Motor neuron (in vitro differentiated cells): ENCODE results near the gene NUP93. TPM values are rescaled to one million over a fixed set of nuclear protein-coding genes. Genes with fewer than 3 reads are reported as not detected.
"Not testable (repeated sequence)": the region's sequence is repeated elsewhere in the genome, so short reads cannot be mapped to it uniquely, and the experiment has no call there.

Source experiments
- ATAC-seq, 8 experiments: fragments of 200-7000 bp; cut with Tn5 transposase; replicated peaks in 6 of 8; 2 replicates each; pipeline ENCODE4 v1.8.0; 2021; ENCODE audit warnings: mild to moderate bottlenecking in 8 of 8, moderate library complexity in 8 of 8
- H3K27ac ChIP-seq, 2 donors: fragments of 250-450 bp; sonication (Bioruptor Pico); 2 replicates each; pipeline ENCODE4 v1.9.0; 2021; ENCODE audit warnings: antibody characterized with exemption in 2 of 2, mild to moderate bottlenecking in 2 of 2, moderate library complexity in 1 of 2
- H3K4me1 ChIP-seq, 2 donors: fragments of 250-450 bp; sonication (Bioruptor Pico); replicated peaks in 1 of 2; 2 replicates each; pipeline ENCODE4 v1.6.1; 2021; ENCODE audit warnings: antibody characterized with exemption in 2 of 2, mild to moderate bottlenecking in 2 of 2, moderate library complexity in 1 of 2
- H3K4me3 ChIP-seq, 5 donors: fragments of 250-450 bp; sonication (Bioruptor Pico); 2 replicates each; pipeline ENCODE4 v1.9.0; 2021; ENCODE audit warnings: antibody characterized with exemption in 5 of 5, mild to moderate bottlenecking in 5 of 5, moderate library complexity in 4 of 5
- WGBS, 10 experiments: fragments of 450-650 bp; shearing (Covaris generic); methylation state at CpG; one replicate each; pipeline ENCODE4 v1.0.0; 2022; 5-methylcytosine and 5-hydroxymethylcytosine counted together
- in situ Hi-C, 9 experiments: fragments of 400-800 bp; cut with MboI; loops; one replicate each; pipeline ENCODE4 v1.15.0; 2021; ENCODE audit warnings: low sequenced_read_pairs in 9 of 9, low pct_unique_long_range_greater_than_20kb in 2 of 9; ENCODE audit not compliant: unreplicated experiment in 9 of 9
- total RNA-seq, 8 experiments: library from RNA; unstranded; fragments of 300-600 nt; gene quantifications; 2 replicates each; pipeline versions ENCODE4 v1.2.3 to v1.2.4, GENCODE V29; 2022

Gene NUP93
- total RNA-seq, 8 experiments from 2014 or later = 48.6 to 123 (median 95.5) TPM

- 83 to 100% (median 100%) methylated on average over 1 to 2 of the region's 2 CpGs; no CpG with 5 or more reads in 5 of the 10 experiments for WGBS, 10 experiments
- in situ Hi-C loops = loop anchor here in 1 of 9 experiments (10.0 kb wide), 1 partner anchor 58 kb away; no protein-coding TSS in a partner anchor
- not testable (repeated sequence) for H3K27ac ChIP-seq, H3K4me1 ChIP-seq, H3K4me3 ChIP-seq, ATAC-seq
These were observed 67.1 kb downstream of the NUP93 start for GRCh38 chr16:56797038-56797437.

GRCh38 chr16:56797861-56798260 is 67.9 kb downstream of the NUP93 start:
- 54 to 100% (median 100%) methylated on average over 2 of the region's 2 CpGs; no CpG with 5 or more reads in 3 of the 10 experiments for WGBS, 10 experiments
- Histone ChIP-seq H3K4me3 (no peak overlapping the region), H3K4me1 (peaks cover 0 to 6% of the 10 kb centered on the region in 2 donors), H3K27ac (no peak overlapping the region)
- no peak for ATAC-seq
- in situ Hi-C loops = loop anchor here in 1 of 9 experiments (10.0 kb wide), 1 partner anchor 57 kb away; no protein-coding TSS in a partner anchor

- Histone ChIP-seq H3K4me1 (peaks cover 0 to 4% of the 10 kb centered on the region in 2 donors), H3K27ac (no peak overlapping the region), H3K4me3 (no peak overlapping the region)
- ATAC-seq = no peak
- in situ Hi-C loops = loop anchor here in 1 of 9 experiments (10.0 kb wide), 1 partner anchor 56 kb away; no protein-coding TSS in a partner anchor
- 95 to 100% (median 100%) methylated on average over 1 to 3 of the region's 3 CpGs; no CpG with 5 or more reads in 3 of the 10 experiments for WGBS, 10 experiments
These were observed 69.0 kb downstream of the NUP93 start for GRCh38 chr16:56798955-56799354.

GRCh38 chr16:56800355-56800754 is 70.4 kb downstream of the NUP93 start:
- WGBS, 10 experiments = 83 to 100% (median 100%) methylated on average over 1 of the region's 1 CpG; no CpG with 5 or more reads in 5 of the 10 experiments
- no peak for ATAC-seq
- no peak overlapping the region for H3K27ac ChIP-seq
- no peaks in the 10 kb centered on the region for H3K4me1 ChIP-seq
- in situ Hi-C loops = no loop called here
- no peak overlapping the region for H3K4me3 ChIP-seq

GRCh38 chr16:56801762-56802161 is 71.8 kb downstream of the NUP93 start:
- no peak overlapping the region for H3K4me3 ChIP-seq
- 67 to 100% (median 90%) methylated on average over 1 to 3 of the region's 3 CpGs; no CpG with 5 or more reads in 2 of the 10 experiments for WGBS, 10 experiments
- no peaks in the 10 kb centered on the region for H3K4me1 ChIP-seq
- in situ Hi-C loops = no loop called here
- H3K27ac ChIP-seq = no peak overlapping the region
- ATAC-seq = no peak

- 36 to 100% (median 87%) methylated on average over 1 to 3 of the region's 3 CpGs for WGBS, 10 experiments
- Histone ChIP-seq H3K4me3 (no peak overlapping the region), H3K27ac (no peak overlapping the region), H3K4me1 (no peaks in the 10 kb centered on the region)
- ATAC-seq = no peak
- in situ Hi-C loops = no loop called here
These were observed 77.2 kb downstream of the NUP93 start for GRCh38 chr16:56807011-56807675.

- 86 to 100% (median 94%) methylated on average over 2 to 9 of the region's 9 CpGs; no CpG with 5 or more reads in 3 of the 10 experiments for WGBS, 10 experiments
- ATAC-seq, H3K4me3 ChIP-seq, in situ Hi-C loops, H3K27ac ChIP-seq, H3K4me1 ChIP-seq: not testable (repeated sequence)
These were observed 77.7 kb downstream of the NUP93 start for GRCh38 chr16:56807676-56808067.

- in situ Hi-C loops = no loop called here
- no peak overlapping the region for H3K27ac ChIP-seq
- no peak overlapping the region for H3K4me3 ChIP-seq
- peak in 3 of 8 experiments; percentile 26 to 60 (median 59) for ATAC-seq
- no peaks in the 10 kb centered on the region for H3K4me1 ChIP-seq
These were observed 81.0 kb downstream of the NUP93 start for GRCh38 chr16:56810954-56811353.

- H3K27ac ChIP-seq, ATAC-seq, H3K4me3 ChIP-seq, in situ Hi-C loops, H3K4me1 ChIP-seq: not testable (repeated sequence)
- 85 to 100% (median 100%) methylated on average over 1 to 4 of the region's 5 CpGs; no CpG with 5 or more reads in 1 of the 10 experiments for WGBS, 10 experiments
These were observed 81.7 kb downstream of the NUP93 start for GRCh38 chr16:56811602-56812001.

GRCh38 chr16:56812884-56813283 is 83.0 kb downstream of the NUP93 start:
- Histone ChIP-seq H3K27ac (no peak overlapping the region), H3K4me3 (no peak overlapping the region), H3K4me1 (no peaks in the 10 kb centered on the region)
- ATAC-seq = no peak
- in situ Hi-C loops = no loop called here

GRCh38 chr16:56814537-56815432 is 84.9 kb downstream of the NUP93 start:
- Histone ChIP-seq H3K4me1 (no peaks in the 10 kb centered on the region), H3K4me3 (no peak overlapping the region), H3K27ac (no peak overlapping the region)
- in situ Hi-C loops = no loop called here
- peak in 1 of 8 experiments; percentile 71 for ATAC-seq
- 68 to 96% (median 88%) methylated on average over 5 to 9 of the region's 9 CpGs; no CpG with 5 or more reads in 2 of the 10 experiments for WGBS, 10 experiments

- no peaks in the 10 kb centered on the region for H3K4me1 ChIP-seq
- in situ Hi-C loops = no loop called here
- H3K4me3 ChIP-seq = no peak overlapping the region
- peak in 1 of 8 experiments; percentile 10 for ATAC-seq
- H3K27ac ChIP-seq = no peak overlapping the region
These were observed 85.8 kb downstream of the NUP93 start for GRCh38 chr16:56815721-56816120.

- no peak overlapping the region for H3K4me3 ChIP-seq
- in situ Hi-C loops = no loop called here
- no peak for ATAC-seq
- no peaks in the 10 kb centered on the region for H3K4me1 ChIP-seq
- H3K27ac ChIP-seq = no peak overlapping the region
These were observed 87.1 kb downstream of the NUP93 start for GRCh38 chr16:56817056-56817455.
